Transverse colon (tissue), 4 donors: ENCODE data around the gene NTRK2. TPM values are rescaled to one million over a fixed set of nuclear protein-coding genes. Genes with fewer than 3 reads are reported as not detected.

Experiments
- DNase-seq: peaks from one replicate; pipeline ENCODE4 v3.0.0-alpha.2; 2019
- H3K27ac ChIP-seq, 4 donors: fragments of 200-600 bp; sonication (generic); 2 replicates each; pipeline ENCODE4 v1.5.1; 2016 to 2018; ENCODE audit warnings: inconsistent platforms in 4 of 4
- H3K27me3 ChIP-seq: fragments of 200-600 bp; sonication (generic); 2 replicates; pipeline ENCODE4 v1.5.1; 2017; ENCODE audit warnings: inconsistent platforms
- H3K36me3 ChIP-seq, 4 donors: fragments of 200-600 bp; sonication (generic); 2 replicates each; pipeline ENCODE4 v1.5.1; 2017 to 2019; ENCODE audit warnings: inconsistent platforms in 4 of 4
- H3K4me1 ChIP-seq, 4 donors: fragments of 200-600 bp; sonication (generic); 2 replicates each; pipeline ENCODE4 v1.5.1; 2017 to 2020; ENCODE audit warnings: inconsistent platforms in 4 of 4
- H3K4me3 ChIP-seq, 4 donors: fragments of 200-600 bp; sonication (generic); 1 replicate in 1 of 4; 2 replicates in 3 of 4; pipeline versions ENCODE4 v1.5.1 to v1.6.1; 2017 to 2019; ENCODE audit warnings: inconsistent platforms in 4 of 4
- H3K9me3 ChIP-seq, 2 donors: fragments of 200-600 bp; sonication (generic); 2 replicates each; pipeline ENCODE4 v1.5.1; 2017 to 2019; ENCODE audit warnings: inconsistent platforms in 2 of 2
- EP300 ChIP-seq: sonication (generic); formaldehyde crosslinking; IDR thresholded peaks from one replicate; pipeline ENCODE4 v1.6.1; 2017; ENCODE audit warnings: antibody characterized with exemption, low read depth
- POLR2A ChIP-seq: fragments of 450-650 bp; IDR thresholded peaks from one replicate; pipeline ENCODE4 v1.6.1; 2016; ENCODE audit warnings: antibody characterized with exemption, mild to moderate bottlenecking, moderate library complexity
- POLR2AphosphoS5 ChIP-seq, 3 donors: sonication (generic); formaldehyde crosslinking; IDR thresholded peaks; one replicate each; pipeline ENCODE4 v1.6.1; 2016; ENCODE audit warnings: antibody characterized with exemption in 3 of 3
- WGBS, 2 donors: methylation state at CpG; one replicate each; pipeline ENCODE4 v1.1.5; 2018; ENCODE audit warnings: low coverage in 1 of 2; 5-methylcytosine and 5-hydroxymethylcytosine counted together
- in situ Hi-C, 4 donors: fragments of 200-750 bp; cut with MboI; loops; one replicate each; pipeline versions ENCODE4 v1.15.0 to v1.15.1; 2017; ENCODE audit warnings: low sequenced_read_pairs in 3 of 4, low pct_ligation_motif_present in 1 of 4, low pct_unique_long_range_greater_than_20kb in 1 of 4
- intact Hi-C: fragments of 100-400 bp; cut with DNase I; formaldehyde crosslinking; loops from one replicate; pipeline ENCODE4 v1.15.1; 2023; ENCODE audit warnings: low total_unique reads
- total RNA-seq, 4 donors: library from RNA; depleted of rRNA; stranded (reverse); fragments of >200 nt; gene quantifications; one replicate each; pipeline ENCODE4 v1.1.0, GENCODE V29; 2016
- TF ChIP-seq, protein P1 (sequence below), 5 experiments: fragments of 200-600 bp in 3 of 5; fragments of 450-650 bp in 2 of 5; sonication (generic) in 3 of 5; IDR thresholded peaks; 1 replicate in 2 of 5; 2 replicates in 3 of 5; pipeline ENCODE4 v1.5.1; 2016 to 2017; ENCODE audit warnings: antibody characterized with exemption in 5 of 5, inconsistent platforms in 3 of 5, mild to moderate bottlenecking in 2 of 5, moderate library complexity in 1 of 5

The NTRK2 gene
- total RNA-seq, 4 donors from 2014 or later = 2.2 to 10.1 (median 6.4) TPM

DNA sequence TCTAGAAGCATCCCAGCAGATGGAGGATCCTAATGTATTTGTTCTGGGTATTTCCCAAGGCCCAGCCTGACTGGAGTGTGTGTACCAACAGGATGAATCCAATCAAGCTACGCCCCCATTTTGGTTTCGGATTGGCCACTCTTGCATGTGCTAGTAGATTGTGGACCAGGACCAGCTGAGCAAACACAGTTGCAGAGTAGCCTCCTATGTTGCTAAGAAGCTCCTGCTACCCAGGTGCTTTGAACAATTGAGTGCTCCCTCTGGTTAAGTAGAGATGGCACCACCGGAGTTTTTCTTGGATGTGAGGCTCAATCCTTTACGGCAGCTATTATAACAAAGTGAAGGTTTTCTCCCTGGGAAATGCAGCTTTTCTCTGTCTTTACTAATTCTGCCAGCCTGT lies 204.5 kb downstream of the NTRK2 start:
- intact Hi-C loops = no loop called here
- 80 to 100% methylated on average over 1 to 4 of the region's 4 CpGs for WGBS, 2 donors
- Histone ChIP-seq H3K4me3 (no peak overlapping the region), H3K36me3 (no peaks in the 10 kb centered on the region), H3K27me3 (no peaks in the 10 kb centered on the region), H3K27ac (no peak overlapping the region), H3K4me1 (peaks cover 0 to 9% (median 0%) of the 10 kb centered on the region in 4 donors), H3K9me3 (no peaks in the 10 kb centered on the region)
- DNase-seq = no peak
- in situ Hi-C loops = no loop called here
- TF ChIP-seq EP300 (no peak), POLR2A (no peak), POLR2AphosphoS5 (IDR thresholded peaks at IDR 0.05) (no peak)
- TF ChIP-seq, protein P1, sequence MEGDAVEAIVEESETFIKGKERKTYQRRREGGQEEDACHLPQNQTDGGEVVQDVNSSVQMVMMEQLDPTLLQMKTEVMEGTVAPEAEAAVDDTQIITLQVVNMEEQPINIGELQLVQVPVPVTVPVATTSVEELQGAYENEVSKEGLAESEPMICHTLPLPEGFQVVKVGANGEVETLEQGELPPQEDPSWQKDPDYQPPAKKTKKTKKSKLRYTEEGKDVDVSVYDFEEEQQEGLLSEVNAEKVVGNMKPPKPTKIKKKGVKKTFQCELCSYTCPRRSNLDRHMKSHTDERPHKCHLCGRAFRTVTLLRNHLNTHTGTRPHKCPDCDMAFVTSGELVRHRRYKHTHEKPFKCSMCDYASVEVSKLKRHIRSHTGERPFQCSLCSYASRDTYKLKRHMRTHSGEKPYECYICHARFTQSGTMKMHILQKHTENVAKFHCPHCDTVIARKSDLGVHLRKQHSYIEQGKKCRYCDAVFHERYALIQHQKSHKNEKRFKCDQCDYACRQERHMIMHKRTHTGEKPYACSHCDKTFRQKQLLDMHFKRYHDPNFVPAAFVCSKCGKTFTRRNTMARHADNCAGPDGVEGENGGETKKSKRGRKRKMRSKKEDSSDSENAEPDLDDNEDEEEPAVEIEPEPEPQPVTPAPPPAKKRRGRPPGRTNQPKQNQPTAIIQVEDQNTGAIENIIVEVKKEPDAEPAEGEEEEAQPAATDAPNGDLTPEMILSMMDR (IDR thresholded peaks at IDR 0.05) = no peak

DNA sequence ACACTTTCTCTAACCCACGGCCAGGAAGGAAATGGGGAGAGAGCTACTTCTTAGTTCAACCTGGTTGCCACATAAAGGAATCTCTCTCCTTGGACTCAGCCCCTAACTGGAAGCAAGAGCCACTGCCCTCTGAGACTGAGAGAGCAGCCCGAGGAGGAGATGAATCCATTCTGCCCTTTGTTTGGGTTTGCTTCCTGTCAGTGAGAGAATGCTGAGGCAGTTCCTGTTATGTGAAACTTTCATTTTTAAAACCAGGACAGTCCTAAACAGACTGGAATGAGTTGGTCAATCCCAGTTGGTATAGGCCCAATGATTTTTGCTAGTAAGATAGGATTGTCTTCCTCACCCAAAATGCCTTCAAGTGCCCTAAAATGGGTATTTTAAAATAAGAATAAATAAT lies 205.1 kb downstream of the NTRK2 start:
- Histone ChIP-seq H3K27ac (no peak overlapping the region), H3K36me3 (no peaks in the 10 kb centered on the region), H3K4me1 (peaks cover 0 to 9% (median 0%) of the 10 kb centered on the region in 4 donors), H3K9me3 (no peaks in the 10 kb centered on the region), H3K4me3 (no peak overlapping the region), H3K27me3 (no peaks in the 10 kb centered on the region)
- WGBS, 2 donors = 46% methylated on average over 2 of the region's 2 CpGs; no CpG with 5 or more reads in 1 of the 2 donors
- no peak for DNase-seq
- TF ChIP-seq EP300 = no peak
- TF ChIP-seq, protein P1 (IDR thresholded peaks at IDR 0.05) = no peak
- TF ChIP-seq POLR2A = no peak
- no peak for TF ChIP-seq POLR2AphosphoS5 (IDR thresholded peaks at IDR 0.05)
- in situ Hi-C loops = no loop called here
- intact Hi-C loops = no loop called here

DNA sequence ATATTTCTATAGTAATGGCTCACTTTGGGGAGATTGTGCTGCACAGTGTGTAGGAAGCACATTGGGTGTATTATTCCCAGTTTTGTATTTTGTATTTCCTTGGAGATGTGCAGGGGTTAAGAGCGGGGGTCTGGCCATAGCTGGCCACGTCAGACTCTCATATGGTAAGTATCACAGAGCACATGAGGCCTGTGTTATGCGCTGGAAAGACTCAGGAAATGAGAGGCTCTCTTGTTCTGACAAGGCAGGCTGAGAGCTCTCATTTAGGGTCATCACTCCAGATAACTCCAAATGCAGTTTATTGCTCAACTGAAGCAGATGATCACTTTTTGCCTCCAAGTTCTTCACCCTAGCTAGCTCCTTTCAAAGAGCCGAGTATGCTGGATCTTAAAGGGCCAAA lies 205.7 kb downstream of the NTRK2 start:
- Histone ChIP-seq H3K9me3 (no peaks in the 10 kb centered on the region), H3K4me1 (peaks cover 0 to 9% (median 0%) of the 10 kb centered on the region in 4 donors), H3K27ac (no peak overlapping the region), H3K4me3 (no peak overlapping the region), H3K36me3 (no peaks in the 10 kb centered on the region), H3K27me3 (no peaks in the 10 kb centered on the region)
- no peak for DNase-seq
- in situ Hi-C loops = no loop called here
- WGBS, 2 donors = 64% methylated on average over 4 of the region's 4 CpGs; no CpG with 5 or more reads in 1 of the 2 donors
- intact Hi-C loops = no loop called here
- TF ChIP-seq POLR2AphosphoS5 (IDR thresholded peaks at IDR 0.05) (no peak), POLR2A (no peak), EP300 (no peak)
- TF ChIP-seq, protein P1 (IDR thresholded peaks at IDR 0.05) = no peak

DNA sequence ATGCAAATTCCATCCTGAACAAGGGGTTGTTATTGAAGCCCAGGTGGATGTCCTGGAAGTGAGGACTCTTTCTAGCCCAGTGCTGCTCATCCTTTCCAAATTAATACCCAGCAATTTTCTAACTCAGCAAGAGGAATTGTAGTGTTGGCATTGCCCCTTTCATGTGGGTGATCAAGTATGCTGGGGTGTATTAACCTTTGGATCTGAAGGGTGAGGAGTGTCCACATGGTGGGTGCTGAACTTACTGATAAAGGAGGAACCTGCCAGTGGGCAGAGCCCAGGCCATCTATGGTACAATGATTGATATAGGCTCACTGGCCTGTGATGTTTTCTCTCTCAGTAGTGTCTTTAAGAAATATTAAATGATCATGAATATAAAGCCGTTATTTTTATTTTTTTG lies 210.1 kb downstream of the NTRK2 start:
- Histone ChIP-seq H3K4me1 (peaks cover 0 to 9% (median 0%) of the 10 kb centered on the region in 4 donors), H3K27ac (no peak overlapping the region), H3K9me3 (no peaks in the 10 kb centered on the region), H3K27me3 (no peaks in the 10 kb centered on the region), H3K36me3 (no peaks in the 10 kb centered on the region), H3K4me3 (no peak overlapping the region)
- in situ Hi-C loops (no loop called here), intact Hi-C loops (no loop called here)
- no peak for DNase-seq
- TF ChIP-seq POLR2AphosphoS5 (IDR thresholded peaks at IDR 0.05) = no peak
- TF ChIP-seq POLR2A = no peak
- 89 to 91% methylated on average over 1 of the region's 1 CpG for WGBS, 2 donors

DNA sequence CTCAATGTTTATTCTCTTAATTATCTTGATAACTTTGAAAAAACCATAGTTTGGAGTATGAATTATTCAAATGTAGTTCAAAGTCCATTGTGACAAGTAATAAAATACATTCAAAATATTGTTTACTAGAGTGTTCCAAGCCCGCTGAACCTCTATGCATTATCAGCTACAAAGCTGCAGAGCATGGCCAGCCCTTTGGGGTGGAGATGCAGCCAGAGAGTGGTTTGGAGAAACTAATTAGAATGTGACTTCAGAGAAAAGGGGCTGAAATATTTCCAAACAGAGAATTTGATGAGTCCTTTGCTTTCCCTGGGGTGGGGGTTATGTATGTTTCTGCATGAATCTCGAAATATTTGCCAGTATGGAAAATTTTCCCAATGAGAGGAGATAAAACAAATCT lies 211.3 kb downstream of the NTRK2 start:
- TF ChIP-seq, protein P1 (IDR thresholded peaks at IDR 0.05) = no peak
- TF ChIP-seq EP300 = no peak
- TF ChIP-seq POLR2AphosphoS5 (IDR thresholded peaks at IDR 0.05) = no peak
- TF ChIP-seq POLR2A = no peak
- no peaks in the 10 kb centered on the region for H3K27me3 ChIP-seq
- no peaks in the 10 kb centered on the region for H3K9me3 ChIP-seq
- H3K36me3 ChIP-seq = no peaks in the 10 kb centered on the region
- H3K27ac ChIP-seq = no peak overlapping the region
- DNase-seq = no peak
- in situ Hi-C loops (no loop called here), intact Hi-C loops (no loop called here)
- H3K4me1 ChIP-seq = peaks cover 0 to 4% (median 0%) of the 10 kb centered on the region in 4 donors
- H3K4me3 ChIP-seq = no peak overlapping the region
- 40 to 64% methylated on average over 2 of the region's 2 CpGs for WGBS, 2 donors
